ENCODE data around the gene DMRT3. TPM values are rescaled to one million over a fixed set of nuclear protein-coding genes. Genes with fewer than 3 reads are reported as not detected.
A peak's percentile ranks its signal among the peaks of the same experiment; 100 is the strongest.

The DMRT3 gene
- total RNA-seq, 4 donors from 2014 or later = 2.5 to 26.1 (median 7.3) TPM

DNA sequence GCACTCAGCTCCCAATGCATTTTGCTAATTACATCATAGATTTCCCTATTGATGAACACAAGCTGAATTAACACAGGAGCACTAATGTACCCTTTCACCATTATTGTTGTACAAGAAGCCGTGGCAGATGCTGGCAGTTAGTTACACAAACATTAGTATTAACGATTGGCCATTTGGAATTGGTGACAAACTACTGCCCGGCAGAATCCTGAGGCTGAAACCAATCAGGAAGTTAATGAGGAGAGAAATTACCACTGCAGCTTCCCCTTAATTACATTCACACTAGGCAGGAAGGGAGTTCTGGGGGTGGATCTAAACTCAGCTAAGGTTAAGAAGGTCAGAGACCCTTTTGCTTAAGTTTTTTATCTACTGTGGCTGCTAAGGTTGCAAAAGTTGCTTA lies 9.6 kb upstream of the DMRT3 start:
- Histone ChIP-seq H3K9me3 (no peaks in the 10 kb centered on the region), H3K27me3 (no peaks in the 10 kb centered on the region), H3K4me3 (replicated peaks in 1 of 3) (no peak overlapping the region), H3K4me1 (peaks cover 37 to 58% of the 10 kb centered on the region in 2 donors), H3K36me3 (no peaks in the 10 kb centered on the region), H3K27ac (peak overlapping the region in 2 of 3 donors; percentile 53 to 80)
- intact Hi-C loops (cut with DNase I) = no loop called here
- WGBS, 2 donors = 66 to 69% methylated on average over 3 of the region's 3 CpGs
- no peak for DNase-seq
- no peak for TF ChIP-seq POLR2A (IDR thresholded peaks at IDR 0.05)
- TF ChIP-seq, protein P1, sequence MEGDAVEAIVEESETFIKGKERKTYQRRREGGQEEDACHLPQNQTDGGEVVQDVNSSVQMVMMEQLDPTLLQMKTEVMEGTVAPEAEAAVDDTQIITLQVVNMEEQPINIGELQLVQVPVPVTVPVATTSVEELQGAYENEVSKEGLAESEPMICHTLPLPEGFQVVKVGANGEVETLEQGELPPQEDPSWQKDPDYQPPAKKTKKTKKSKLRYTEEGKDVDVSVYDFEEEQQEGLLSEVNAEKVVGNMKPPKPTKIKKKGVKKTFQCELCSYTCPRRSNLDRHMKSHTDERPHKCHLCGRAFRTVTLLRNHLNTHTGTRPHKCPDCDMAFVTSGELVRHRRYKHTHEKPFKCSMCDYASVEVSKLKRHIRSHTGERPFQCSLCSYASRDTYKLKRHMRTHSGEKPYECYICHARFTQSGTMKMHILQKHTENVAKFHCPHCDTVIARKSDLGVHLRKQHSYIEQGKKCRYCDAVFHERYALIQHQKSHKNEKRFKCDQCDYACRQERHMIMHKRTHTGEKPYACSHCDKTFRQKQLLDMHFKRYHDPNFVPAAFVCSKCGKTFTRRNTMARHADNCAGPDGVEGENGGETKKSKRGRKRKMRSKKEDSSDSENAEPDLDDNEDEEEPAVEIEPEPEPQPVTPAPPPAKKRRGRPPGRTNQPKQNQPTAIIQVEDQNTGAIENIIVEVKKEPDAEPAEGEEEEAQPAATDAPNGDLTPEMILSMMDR (IDR thresholded peaks at IDR 0.05) = no peak

DNA sequence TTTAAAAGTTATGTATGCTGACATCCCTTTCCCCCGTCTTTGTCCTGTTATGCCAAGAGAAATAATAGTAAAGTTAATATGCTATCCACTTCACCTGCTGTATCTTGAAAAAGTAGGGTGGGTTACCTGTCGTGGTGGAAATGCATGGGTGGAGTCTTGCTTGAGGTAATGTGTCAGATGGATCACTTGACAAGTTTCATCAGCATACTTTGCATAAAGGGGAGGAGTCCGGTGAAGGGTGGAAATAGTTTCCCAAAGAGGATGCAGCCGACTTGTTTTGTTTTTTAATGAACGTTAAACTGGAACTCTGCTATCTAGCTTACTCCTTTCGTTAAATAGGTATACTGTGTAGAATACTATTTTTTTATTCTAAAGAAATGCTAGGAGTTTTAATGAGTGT lies 9.0 kb upstream of the DMRT3 start:
- TF ChIP-seq, protein P1 (IDR thresholded peaks at IDR 0.05) = no peak
- no peak for TF ChIP-seq POLR2A (IDR thresholded peaks at IDR 0.05)
- H3K4me3 ChIP-seq (replicated peaks in 1 of 3) = no peak overlapping the region
- peak overlapping the region in 2 of 3 donors; percentile 60 to 80 for H3K27ac ChIP-seq
- H3K27me3 ChIP-seq = no peaks in the 10 kb centered on the region
- no peak for DNase-seq
- WGBS, 2 donors = 46 to 47% methylated on average over 6 of the region's 6 CpGs
- no peaks in the 10 kb centered on the region for H3K9me3 ChIP-seq
- no peaks in the 10 kb centered on the region for H3K36me3 ChIP-seq
- intact Hi-C loops (cut with DNase I) = no loop called here
- peaks cover 43 to 60% of the 10 kb centered on the region in 2 donors for H3K4me1 ChIP-seq

DNA sequence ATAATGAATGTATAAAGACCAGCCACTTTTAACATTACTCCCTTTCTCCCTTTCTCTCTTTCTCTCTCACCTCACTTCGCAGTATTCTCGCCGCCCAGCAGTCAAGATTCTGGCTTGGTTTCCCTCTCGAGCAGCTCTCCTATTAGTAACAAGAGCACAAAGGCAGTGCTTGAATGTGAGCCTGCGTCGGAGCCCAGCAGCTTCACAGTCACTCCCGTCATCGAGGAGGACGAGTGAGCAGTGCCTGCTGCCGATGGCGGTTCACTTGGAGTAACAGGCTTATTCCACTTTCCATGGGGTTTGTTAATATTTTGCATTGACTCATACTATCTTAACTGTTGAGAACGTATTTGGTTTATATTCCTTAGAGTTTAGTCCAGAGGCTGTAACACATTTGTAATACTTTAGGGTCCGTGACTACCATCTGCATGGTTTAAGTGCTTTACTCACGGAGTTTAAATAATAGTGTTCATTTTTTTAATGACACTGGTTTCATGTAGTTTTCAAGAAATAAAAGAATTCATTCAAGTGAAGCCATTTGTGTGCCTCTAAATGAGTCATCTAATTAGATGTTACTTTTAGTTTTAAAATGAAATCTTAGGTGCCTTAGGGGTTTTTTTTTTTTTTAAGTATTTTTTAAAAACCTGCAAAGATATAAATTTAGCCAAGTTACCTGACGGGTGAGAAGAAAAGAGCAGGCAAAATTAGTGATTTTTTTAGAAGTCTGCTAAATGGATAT lies 8.4 kb upstream of the DMRT3 start:
- no peaks in the 10 kb centered on the region for H3K27me3 ChIP-seq
- peak in 1 of 2 donors; percentile 77 for TF ChIP-seq POLR2A (IDR thresholded peaks at IDR 0.05)
- TF ChIP-seq, protein P1 (IDR thresholded peaks at IDR 0.05) = no peak
- no peaks in the 10 kb centered on the region for H3K36me3 ChIP-seq
- H3K9me3 ChIP-seq = no peaks in the 10 kb centered on the region
- DNase-seq = peak in 1 of 2 donors; percentile 64
- peaks cover 48 to 67% of the 10 kb centered on the region in 2 donors for H3K4me1 ChIP-seq
- 33 to 41% methylated on average over 14 to 15 of the region's 15 CpGs for WGBS, 2 donors
- no peak overlapping the region for H3K4me3 ChIP-seq (replicated peaks in 1 of 3)
- intact Hi-C loops (cut with DNase I) = no loop called here
- H3K27ac ChIP-seq = peak overlapping the region in 2 of 3 donors; percentile 60 to 80

DNA sequence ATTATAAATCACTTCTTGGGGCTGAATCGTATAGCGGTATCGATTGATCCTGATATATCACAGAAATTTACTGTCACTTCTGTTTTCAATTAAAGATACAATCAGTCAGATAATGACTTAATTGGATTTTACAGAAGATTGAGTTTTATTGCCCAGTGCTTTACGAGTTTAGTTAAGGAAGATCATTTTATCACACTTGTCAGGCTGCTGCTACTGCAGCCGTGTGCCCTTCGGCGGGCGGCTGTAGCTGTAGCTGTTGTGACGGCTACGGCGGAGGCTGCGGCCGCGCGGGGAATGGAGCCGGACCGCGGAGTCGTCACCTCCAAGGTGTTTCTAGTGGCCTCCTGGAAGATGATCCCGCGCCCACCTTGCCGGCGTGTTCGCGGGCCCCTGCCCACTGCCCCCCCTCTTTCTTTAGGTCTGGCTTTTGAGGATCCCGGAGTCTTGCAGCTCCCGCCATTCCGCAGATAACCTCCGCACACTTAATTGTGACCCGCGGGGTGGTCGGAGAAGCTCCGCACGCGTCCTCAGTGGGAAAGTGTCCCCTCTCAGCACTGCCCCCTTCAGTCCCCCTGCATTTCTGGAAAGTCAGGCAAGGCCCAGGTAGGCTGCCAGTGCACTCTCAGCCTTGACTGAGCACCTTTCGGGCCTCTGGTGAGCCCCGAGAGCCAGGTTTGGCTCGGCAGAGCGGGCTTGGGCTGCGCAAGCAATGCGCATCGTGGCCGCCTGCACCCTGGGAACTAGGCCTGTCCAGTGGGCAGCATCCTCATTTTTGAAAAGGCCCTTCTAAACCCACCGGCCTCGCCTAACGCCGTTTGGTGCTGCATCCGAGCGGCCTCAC lies 6.9 kb upstream of the DMRT3 start:
- 38 to 53% methylated on average over 19 to 32 of the region's 49 CpGs for WGBS, 2 donors
- Histone ChIP-seq H3K36me3 (no peaks in the 10 kb centered on the region), H3K9me3 (no peaks in the 10 kb centered on the region), H3K4me1 (peaks cover 36 to 59% of the 10 kb centered on the region in 2 donors), H3K27me3 (no peaks in the 10 kb centered on the region), H3K27ac (no peak overlapping the region), H3K4me3 (replicated peaks in 1 of 3) (no peak overlapping the region)
- DNase-seq = no peak
- intact Hi-C loops (cut with DNase I) = no loop called here
- TF ChIP-seq POLR2A (IDR thresholded peaks at IDR 0.05) = no peak
- TF ChIP-seq, protein P1 (IDR thresholded peaks at IDR 0.05) = no peak

All from thyroid gland (tissue), 4 donors.